Skeletal muscle satellite cell (primary cell): ENCODE data around the gene CFAP92.

ENCODE experiments used
- H3K27me3 ChIP-seq: 2 replicates; pipeline ENCODE4 v1.7.0; 2013; ENCODE audit warnings: low read length; ENCODE audit not compliant: control insufficient read depth, insufficient read depth
- H3K36me3 ChIP-seq: 2 replicates; pipeline ENCODE4 v1.7.0; 2013; ENCODE audit warnings: mild to moderate bottlenecking, control low read depth, low read length; ENCODE audit not compliant: insufficient read depth
- H3K4me1 ChIP-seq: 2 replicates; pipeline ENCODE4 v1.7.0; 2013; ENCODE audit warnings: low read length; ENCODE audit not compliant: control insufficient read depth, insufficient read depth
- H3K4me2 ChIP-seq: 2 replicates; pipeline ENCODE4 v1.7.0; 2013; ENCODE audit warnings: mild to moderate bottlenecking, low read length
- H3K4me3 ChIP-seq: 2 replicates; pipeline ENCODE4 v1.7.0; 2013; ENCODE audit warnings: low read length
- H3K9ac ChIP-seq: 2 replicates; pipeline ENCODE4 v1.7.0; 2013; ENCODE audit warnings: mild to moderate bottlenecking, low read depth, low read length, moderate library complexity
- H3K9me3 ChIP-seq: replicated peaks from 2 replicates; pipeline ENCODE4 v1.7.0; 2013; ENCODE audit warnings: mild to moderate bottlenecking, control low read depth, low read length

CFAP92 gene

GRCh38 chr3:129023008-129023358 is 29.1 kb upstream of the CFAP92 start:
- H3K4me2 ChIP-seq: no peak overlapping the region
- H3K9ac ChIP-seq: no peak overlapping the region
- H3K27me3 ChIP-seq: peaks cover 78% of the 10 kb centered on the region

GRCh38 chr3:129022114-129023007 is 28.5 kb upstream of the CFAP92 start:
- Histone ChIP-seq H3K4me3 (no peak overlapping the region), H3K36me3 (no peaks in the 10 kb centered on the region), H3K4me2 (no peak overlapping the region), H3K9ac (no peak overlapping the region), H3K4me1 (peaks cover 3% of the 10 kb centered on the region), H3K27me3 (peaks cover 84% of the 10 kb centered on the region), H3K9me3 (no peaks in the 10 kb centered on the region)

More at GRCh38 chr3:129023008-129023358, 29.1 kb upstream of the CFAP92 start:
- Histone ChIP-seq H3K4me3 (no peak overlapping the region), H3K4me1 (peaks cover 4% of the 10 kb centered on the region), H3K36me3 (no peaks in the 10 kb centered on the region), H3K9me3 (no peaks in the 10 kb centered on the region)

DNA sequence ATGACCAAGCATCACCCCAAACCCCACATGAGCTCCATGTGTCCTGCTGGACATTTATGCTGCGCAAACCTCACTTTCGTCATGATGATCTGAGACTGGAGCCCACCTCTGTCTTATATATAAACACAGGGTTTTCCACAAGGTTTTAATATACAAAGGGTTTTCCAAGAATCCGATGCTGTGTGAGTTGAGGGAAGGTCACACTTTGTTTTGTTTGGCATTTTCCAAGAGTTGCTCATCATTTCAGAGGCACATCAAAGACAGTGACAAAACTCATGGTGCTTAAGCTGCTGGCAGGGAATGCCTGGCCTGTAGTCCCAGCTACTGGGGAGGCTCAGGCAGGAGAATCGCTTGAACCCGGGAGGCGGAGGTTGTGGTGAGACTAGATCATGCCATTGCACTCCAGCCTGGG is 27.3 kb upstream of the CFAP92 start:
- peaks cover 84% of the 10 kb centered on the region for H3K27me3 ChIP-seq

GRCh38 chr3:129020691-129021090 is 26.8 kb upstream of the CFAP92 start:
- Histone ChIP-seq H3K27me3 (peaks cover 84% of the 10 kb centered on the region), H3K4me3 (no peak overlapping the region), H3K4me2 (no peak overlapping the region), H3K4me1 (no peaks in the 10 kb centered on the region), H3K9me3 (no peaks in the 10 kb centered on the region), H3K9ac (no peak overlapping the region), H3K36me3 (no peaks in the 10 kb centered on the region)

More for the DNA sequence above, 27.3 kb upstream of the CFAP92 start:
- H3K4me2 ChIP-seq: no peak overlapping the region
- no peaks in the 10 kb centered on the region for H3K4me1 ChIP-seq
- no peaks in the 10 kb centered on the region for H3K36me3 ChIP-seq
- H3K9ac ChIP-seq: no peak overlapping the region
- no peak overlapping the region for H3K4me3 ChIP-seq
- H3K9me3 ChIP-seq: no peaks in the 10 kb centered on the region

- H3K36me3 ChIP-seq: no peaks in the 10 kb centered on the region
- no peaks in the 10 kb centered on the region for H3K4me1 ChIP-seq
- H3K27me3 ChIP-seq: peaks cover 77% of the 10 kb centered on the region
- no peak overlapping the region for H3K4me3 ChIP-seq
- H3K9ac ChIP-seq: no peak overlapping the region
- H3K9me3 ChIP-seq: no peaks in the 10 kb centered on the region
- H3K4me2 ChIP-seq: no peak overlapping the region
Observed at GRCh38 chr3:129019266-129019665, 25.4 kb upstream of the CFAP92 start.

DNA sequence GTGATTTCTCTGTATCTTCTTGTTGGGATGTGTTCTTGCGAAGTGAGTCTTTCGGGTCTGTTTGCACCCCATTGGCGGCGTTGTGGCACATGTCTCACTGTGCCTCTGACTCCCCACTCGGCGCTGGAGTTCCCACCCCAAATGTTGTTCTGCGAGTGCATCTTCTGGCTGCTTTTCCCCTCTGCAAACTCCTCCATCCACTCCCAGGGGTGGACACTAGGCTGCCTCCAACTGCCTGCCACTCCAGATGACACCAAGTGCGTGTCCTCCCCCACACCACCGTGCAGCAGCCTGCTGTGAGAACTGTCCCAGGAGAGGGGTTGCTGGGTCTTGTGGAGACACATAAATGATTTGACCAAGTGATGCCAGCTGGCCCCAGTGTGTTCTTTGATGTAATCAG is 24.9 kb upstream of the CFAP92 start:
- Histone ChIP-seq H3K4me1 (no peaks in the 10 kb centered on the region), H3K4me2 (no peak overlapping the region), H3K27me3 (peaks cover 81% of the 10 kb centered on the region), H3K9ac (no peak overlapping the region), H3K36me3 (no peaks in the 10 kb centered on the region), H3K9me3 (no peaks in the 10 kb centered on the region), H3K4me3 (no peak overlapping the region)

GRCh38 chr3:129018271-129018670 is 24.4 kb upstream of the CFAP92 start:
- H3K4me3 ChIP-seq: no peak overlapping the region
- no peaks in the 10 kb centered on the region for H3K36me3 ChIP-seq
- no peak overlapping the region for H3K4me2 ChIP-seq
- H3K9ac ChIP-seq: no peak overlapping the region
- H3K9me3 ChIP-seq: no peaks in the 10 kb centered on the region
- H3K4me1 ChIP-seq: no peaks in the 10 kb centered on the region
- H3K27me3 ChIP-seq: peaks cover 81% of the 10 kb centered on the region

DNA sequence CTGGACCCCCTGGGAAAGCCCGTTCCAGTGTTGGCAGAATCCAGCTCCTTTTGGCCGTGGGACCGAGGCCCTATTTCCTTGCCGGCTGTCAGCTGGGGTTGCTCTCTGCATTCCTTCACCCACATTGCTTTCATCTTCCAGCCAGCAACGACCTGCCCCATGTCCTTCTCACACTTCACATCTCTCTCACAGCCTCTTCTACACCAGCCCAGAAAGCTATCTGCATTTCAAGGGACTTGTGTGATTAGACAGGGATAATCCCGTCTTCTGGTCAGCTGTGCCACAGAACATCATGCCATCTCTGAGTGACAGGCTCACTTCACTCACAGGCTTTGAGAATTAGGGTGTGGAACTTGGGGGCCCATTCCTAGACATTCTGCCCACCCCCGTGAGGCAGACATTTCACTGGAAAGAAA is 23.6 kb upstream of the CFAP92 start:
- H3K4me3 ChIP-seq: no peak overlapping the region
- H3K9me3 ChIP-seq: no peaks in the 10 kb centered on the region
- no peaks in the 10 kb centered on the region for H3K4me1 ChIP-seq
- H3K9ac ChIP-seq: no peak overlapping the region
- H3K36me3 ChIP-seq: no peaks in the 10 kb centered on the region
- H3K27me3 ChIP-seq: peaks cover 74% of the 10 kb centered on the region
- H3K4me2 ChIP-seq: no peak overlapping the region

- Histone ChIP-seq H3K9ac (no peak overlapping the region), H3K9me3 (no peaks in the 10 kb centered on the region), H3K4me2 (no peak overlapping the region), H3K27me3 (peaks cover 69% of the 10 kb centered on the region), H3K36me3 (no peaks in the 10 kb centered on the region), H3K4me3 (no peak overlapping the region), H3K4me1 (no peaks in the 10 kb centered on the region)
Observed at GRCh38 chr3:129016720-129017483, 23.0 kb upstream of the CFAP92 start.

- Histone ChIP-seq H3K4me3 (no peak overlapping the region), H3K9ac (no peak overlapping the region), H3K9me3 (no peaks in the 10 kb centered on the region), H3K27me3 (peaks cover 63% of the 10 kb centered on the region), H3K4me1 (no peaks in the 10 kb centered on the region), H3K4me2 (no peak overlapping the region), H3K36me3 (no peaks in the 10 kb centered on the region)
Observed at GRCh38 chr3:129016356-129016719, 22.5 kb upstream of the CFAP92 start.

GRCh38 chr3:129015388-129016105 is 21.7 kb upstream of the CFAP92 start:
- H3K4me1 ChIP-seq: no peaks in the 10 kb centered on the region
- no peaks in the 10 kb centered on the region for H3K9me3 ChIP-seq
- peaks cover 55% of the 10 kb centered on the region for H3K27me3 ChIP-seq
- H3K36me3 ChIP-seq: no peaks in the 10 kb centered on the region
- no peak overlapping the region for H3K4me2 ChIP-seq
- H3K9ac ChIP-seq: no peak overlapping the region
- no peak overlapping the region for H3K4me3 ChIP-seq
